NT2/D1 (cell line): Measurements from ENCODE around the gene ACAN.

ENCODE experiments used
- DNase-seq: peaks from one replicate; pipeline ENCODE4 v3.0.0-alpha.2; 2011; ENCODE audit warnings: low read depth, low spot score
- H3K27me3 ChIP-seq: 2 replicates; pipeline ENCODE4 v1.6.0; 2011; ENCODE audit warnings: mild to moderate bottlenecking; ENCODE audit not compliant: insufficient read length, insufficient read depth
- H3K36me3 ChIP-seq: 2 replicates; pipeline ENCODE4 v1.6.1; 2011; ENCODE audit warnings: mild to moderate bottlenecking, low read length, mixed read lengths; ENCODE audit not compliant: insufficient read depth, insufficient read length
- H3K4me1 ChIP-seq: 2 replicates; pipeline ENCODE4 v1.5.1; 2011; ENCODE audit not compliant: insufficient read depth, insufficient read length
- H3K4me3 ChIP-seq: 2 replicates; pipeline ENCODE4 v1.5.1; 2011; ENCODE audit warnings: low read depth; ENCODE audit not compliant: insufficient read length
- H3K9ac ChIP-seq: 2 replicates; pipeline ENCODE4 v1.6.0; 2011; ENCODE audit warnings: low read depth; ENCODE audit not compliant: insufficient read length
- H3K9me3 ChIP-seq: 2 replicates; pipeline ENCODE4 v1.5.1; 2011; ENCODE audit warnings: mild to moderate bottlenecking, low read length; ENCODE audit not compliant: insufficient read depth
- SUZ12 ChIP-seq: IDR thresholded peaks from 2 replicates; pipeline ENCODE4 v1.6.1; 2011; ENCODE audit not compliant: insufficient read length, insufficient read depth; ENCODE audit errors: extremely low read depth
- YY1 ChIP-seq: IDR thresholded peaks from 2 replicates; pipeline ENCODE4 v1.6.1; 2011; ENCODE audit not compliant: insufficient read length, insufficient read depth
- ZNF274 ChIP-seq: IDR thresholded peaks from 2 replicates; pipeline ENCODE4 v1.6.1; 2011; ENCODE audit warnings: mild to moderate bottlenecking, low read depth, low read length

Gene ACAN

GRCh38 chr15:88907111-88907510 lies 103.9 kb downstream of the ACAN start:
- H3K9ac ChIP-seq: no peak overlapping the region
- H3K27me3 ChIP-seq: no peaks in the 10 kb centered on the region
- TF ChIP-seq ZNF274: no peak
- TF ChIP-seq SUZ12: no peak
- no peak for TF ChIP-seq YY1
- H3K4me1 ChIP-seq: peaks cover 21% of the 10 kb centered on the region
- no peak for DNase-seq
- H3K36me3 ChIP-seq: peaks cover 83% of the 10 kb centered on the region
- no peaks in the 10 kb centered on the region for H3K9me3 ChIP-seq
- H3K4me3 ChIP-seq: no peak overlapping the region

- H3K27me3 ChIP-seq: no peaks in the 10 kb centered on the region
- H3K4me3 ChIP-seq: no peak overlapping the region
- no peaks in the 10 kb centered on the region for H3K9me3 ChIP-seq
- H3K4me1 ChIP-seq: peaks cover 21% of the 10 kb centered on the region
- no peak overlapping the region for H3K9ac ChIP-seq
- no peak for DNase-seq
- H3K36me3 ChIP-seq: peaks cover 73% of the 10 kb centered on the region
- no peak for TF ChIP-seq ZNF274
- no peak for TF ChIP-seq SUZ12
- TF ChIP-seq YY1: no peak
Measured at GRCh38 chr15:88908123-88908522, 104.9 kb downstream of the ACAN start.

DNA sequence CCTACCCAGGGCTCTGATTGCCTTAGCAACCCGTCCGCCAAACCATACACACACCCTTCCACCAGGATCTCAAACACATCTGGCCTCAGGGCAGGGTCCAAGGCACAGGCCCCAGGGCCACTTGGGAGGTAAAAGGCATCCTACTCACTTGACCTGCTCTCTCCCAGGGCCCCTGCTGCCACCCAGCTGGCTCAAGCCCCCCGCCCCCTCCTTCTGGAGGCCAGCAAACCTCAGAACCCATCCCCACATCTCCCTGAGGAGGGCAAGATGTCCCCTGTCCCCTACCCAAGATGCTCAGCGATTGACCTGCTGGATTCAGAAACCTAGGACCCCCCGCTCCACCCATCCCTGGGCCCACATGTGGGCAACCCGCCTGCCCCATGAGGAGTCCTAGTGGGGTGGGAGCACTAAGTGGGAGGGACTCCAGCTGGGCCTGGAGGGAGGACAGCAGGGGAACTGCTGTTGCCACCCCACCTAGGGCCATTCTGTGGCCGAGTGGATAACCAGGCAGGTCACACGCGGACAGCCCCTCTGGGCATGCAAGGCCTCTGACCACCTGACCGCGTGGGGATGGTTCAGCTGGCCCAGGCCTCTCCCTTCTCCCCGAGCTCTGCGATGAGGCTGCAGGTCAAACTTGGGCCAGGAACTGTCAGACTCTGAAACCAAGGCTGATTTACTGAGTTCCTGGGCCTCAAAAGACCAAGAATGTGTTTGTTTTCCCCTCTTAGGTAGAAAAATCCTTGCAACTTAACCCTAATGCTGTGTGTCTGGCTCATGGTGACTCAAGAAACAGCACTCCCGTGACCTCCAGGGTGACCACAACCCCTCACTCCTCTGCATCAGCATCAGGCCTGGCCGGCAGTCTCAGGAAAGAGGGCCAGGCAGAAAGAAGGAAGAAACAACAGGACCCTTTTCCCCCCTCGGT lies 105.7 kb downstream of the ACAN start:
- Histone ChIP-seq H3K36me3 (peaks cover 67% of the 10 kb centered on the region), H3K4me1 (peaks cover 21% of the 10 kb centered on the region), H3K9me3 (no peaks in the 10 kb centered on the region), H3K27me3 (no peaks in the 10 kb centered on the region), H3K9ac (no peak overlapping the region), H3K4me3 (no peak overlapping the region)
- TF ChIP-seq ZNF274: no peak
- TF ChIP-seq YY1: no peak
- TF ChIP-seq SUZ12: no peak
- no peak for DNase-seq

- DNase-seq: no peak
Measured at GRCh38 chr15:88909956-88910831, 107.0 kb downstream of the ACAN start.

GRCh38 chr15:88911766-88912118 lies 108.5 kb downstream of the ACAN start:
- H3K4me1 ChIP-seq: peaks cover 13% of the 10 kb centered on the region

More at GRCh38 chr15:88909956-88910831, 107.0 kb downstream of the ACAN start:
- TF ChIP-seq SUZ12: no peak
- no peak for TF ChIP-seq ZNF274
- TF ChIP-seq YY1: no peak
- Histone ChIP-seq H3K4me3 (no peak overlapping the region), H3K4me1 (peaks cover 16% of the 10 kb centered on the region), H3K36me3 (peaks cover 58% of the 10 kb centered on the region), H3K27me3 (no peaks in the 10 kb centered on the region), H3K9me3 (no peaks in the 10 kb centered on the region), H3K9ac (no peak overlapping the region)

DNA sequence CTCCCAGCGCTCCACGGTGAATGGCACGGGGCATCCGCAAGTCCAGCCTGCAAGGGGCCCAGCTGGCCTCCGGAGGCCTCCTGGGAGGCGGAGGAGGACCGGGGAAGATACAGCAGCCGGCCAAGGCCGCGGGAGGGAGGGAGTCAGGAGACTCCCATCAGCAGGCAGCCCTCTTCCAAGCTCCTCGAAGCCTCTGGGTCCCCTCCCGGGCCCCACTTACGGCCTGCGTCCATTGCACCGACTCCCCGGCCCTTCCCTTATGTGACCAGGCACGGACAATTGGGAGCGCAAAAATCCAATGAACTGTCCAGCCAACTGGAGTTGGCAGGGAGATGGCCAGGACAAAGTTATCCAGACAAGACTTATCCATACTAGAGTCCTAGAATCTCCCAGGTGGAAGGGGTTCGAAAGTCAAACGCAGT lies 109.3 kb downstream of the ACAN start:
- Histone ChIP-seq H3K36me3 (peaks cover 36% of the 10 kb centered on the region), H3K4me1 (peaks cover 13% of the 10 kb centered on the region), H3K27me3 (no peaks in the 10 kb centered on the region), H3K9ac (peak overlapping the region; percentile 87), H3K9me3 (no peaks in the 10 kb centered on the region), H3K4me3 (peak overlapping the region; percentile 78)
- DNase-seq: no peak
- TF ChIP-seq YY1 (no peak), SUZ12 (no peak), ZNF274 (no peak)

More at GRCh38 chr15:88911766-88912118, 108.5 kb downstream of the ACAN start:
- peak overlapping the region; percentile 87 for H3K9ac ChIP-seq
- H3K36me3 ChIP-seq: peaks cover 44% of the 10 kb centered on the region
- TF ChIP-seq ZNF274 (no peak), YY1 (no peak), SUZ12 (no peak)
- peak overlapping the region; percentile 78 for H3K4me3 ChIP-seq
- peak; percentile 63 for DNase-seq
- no peaks in the 10 kb centered on the region for H3K27me3 ChIP-seq
- no peaks in the 10 kb centered on the region for H3K9me3 ChIP-seq
